HEK293 (cell line): Measurements from ENCODE around the gene LPGAT1.

Experiments
- CTCF ChIP-seq: fragments of 450-650 bp; formaldehyde crosslinking; IDR thresholded peaks from 2 replicates; pipeline ENCODE4 v1.5.1; 2016; ENCODE audit warnings: missing biosample characterization, missing genetic modification characterization
- ZBTB8A ChIP-seq: fragments of 450-650 bp; formaldehyde crosslinking; IDR thresholded peaks from 2 replicates; pipeline ENCODE4 v1.5.1; 2016; ENCODE audit warnings: missing biosample characterization, missing genetic modification characterization
- ZNF138 ChIP-seq: fragments of 450-650 bp; formaldehyde crosslinking; IDR thresholded peaks from 2 replicates; pipeline ENCODE4 v1.5.1; 2016; ENCODE audit warnings: missing biosample characterization, missing genetic modification characterization, borderline replicate concordance
- ZNF274 ChIP-seq, 2 experiments: fragments of 200-500 bp in 1 of 2; fragments of 450-650 bp in 1 of 2; sonication (Bioruptor generic) in 1 of 2; formaldehyde crosslinking in 1 of 2; IDR thresholded peaks; 2 replicates each; pipeline versions ENCODE4 v1.5.1 to v1.6.1; 2014 to 2016; ENCODE audit warnings: borderline replicate concordance in 1 of 2, inconsistent platforms in 1 of 2, low read length in 1 of 2, missing biosample characterization in 1 of 2, missing genetic modification characterization in 1 of 2
- ZNF292 ChIP-seq: fragments of 450-650 bp; formaldehyde crosslinking; IDR thresholded peaks from 2 replicates; pipeline ENCODE4 v1.5.1; 2016; ENCODE audit warnings: low read depth, missing biosample characterization, missing genetic modification characterization, borderline replicate concordance
- ZNF629 ChIP-seq: fragments of 450-650 bp; formaldehyde crosslinking; IDR thresholded peaks from 2 replicates; pipeline ENCODE4 v1.5.1; 2017; ENCODE audit warnings: missing biosample characterization, missing genetic modification characterization
- TF ChIP-seq, protein P1 (sequence below): fragments of 450-650 bp; formaldehyde crosslinking; IDR thresholded peaks from 2 replicates; pipeline ENCODE4 v1.5.1; 2016; ENCODE audit warnings: missing biosample characterization, missing genetic modification characterization

- no peak for TF ChIP-seq ZNF292 (tag by site-specific recombination)
- TF ChIP-seq ZNF274 (IDR thresholded peaks at IDR 0.05; ENCODE audit: low read length): no peak
- no peak for TF ChIP-seq ZNF274 (tag by site-specific recombination; IDR thresholded peaks at IDR 0.05; ENCODE audit: borderline replicate concordance)
- peak; percentile 93 for TF ChIP-seq CTCF (tag by site-specific recombination)
- no peak for TF ChIP-seq ZNF629
- 0 out of 2 replicates have a peak, but pooled peaks have one; percentile 15 for TF ChIP-seq ZBTB8A (tag by site-specific recombination)
- TF ChIP-seq ZNF138 (tag by site-specific recombination): no peak
- TF ChIP-seq, protein P1, sequence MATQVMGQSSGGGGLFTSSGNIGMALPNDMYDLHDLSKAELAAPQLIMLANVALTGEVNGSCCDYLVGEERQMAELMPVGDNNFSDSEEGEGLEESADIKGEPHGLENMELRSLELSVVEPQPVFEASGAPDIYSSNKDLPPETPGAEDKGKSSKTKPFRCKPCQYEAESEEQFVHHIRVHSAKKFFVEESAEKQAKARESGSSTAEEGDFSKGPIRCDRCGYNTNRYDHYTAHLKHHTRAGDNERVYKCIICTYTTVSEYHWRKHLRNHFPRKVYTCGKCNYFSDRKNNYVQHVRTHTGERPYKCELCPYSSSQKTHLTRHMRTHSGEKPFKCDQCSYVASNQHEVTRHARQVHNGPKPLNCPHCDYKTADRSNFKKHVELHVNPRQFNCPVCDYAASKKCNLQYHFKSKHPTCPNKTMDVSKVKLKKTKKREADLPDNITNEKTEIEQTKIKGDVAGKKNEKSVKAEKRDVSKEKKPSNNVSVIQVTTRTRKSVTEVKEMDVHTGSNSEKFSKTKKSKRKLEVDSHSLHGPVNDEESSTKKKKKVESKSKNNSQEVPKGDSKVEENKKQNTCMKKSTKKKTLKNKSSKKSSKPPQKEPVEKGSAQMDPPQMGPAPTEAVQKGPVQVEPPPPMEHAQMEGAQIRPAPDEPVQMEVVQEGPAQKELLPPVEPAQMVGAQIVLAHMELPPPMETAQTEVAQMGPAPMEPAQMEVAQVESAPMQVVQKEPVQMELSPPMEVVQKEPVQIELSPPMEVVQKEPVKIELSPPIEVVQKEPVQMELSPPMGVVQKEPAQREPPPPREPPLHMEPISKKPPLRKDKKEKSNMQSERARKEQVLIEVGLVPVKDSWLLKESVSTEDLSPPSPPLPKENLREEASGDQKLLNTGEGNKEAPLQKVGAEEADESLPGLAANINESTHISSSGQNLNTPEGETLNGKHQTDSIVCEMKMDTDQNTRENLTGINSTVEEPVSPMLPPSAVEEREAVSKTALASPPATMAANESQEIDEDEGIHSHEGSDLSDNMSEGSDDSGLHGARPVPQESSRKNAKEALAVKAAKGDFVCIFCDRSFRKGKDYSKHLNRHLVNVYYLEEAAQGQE (tag by site-specific recombination): peak; percentile 63; the same call in 1 of the 2 replicates
These were observed 132.2 kb downstream of the LPGAT1 start for GRCh38 chr1:211698161-211699026.
